NB4 (cell line): Measurements from ENCODE around the gene BAG5.

Source experiments
- POLR2A ChIP-seq: IDR thresholded peaks from 2 replicates; pipeline ENCODE4 v1.6.1; 2011; ENCODE audit warnings: mild to moderate bottlenecking; ENCODE audit not compliant: insufficient read length; ENCODE audit errors: extremely low read depth
- TF ChIP-seq, protein P1 (sequence below): IDR thresholded peaks from one replicate; pipeline ENCODE4 v1.5.1; 2012; ENCODE audit warnings: low read depth, low read length

DNA sequence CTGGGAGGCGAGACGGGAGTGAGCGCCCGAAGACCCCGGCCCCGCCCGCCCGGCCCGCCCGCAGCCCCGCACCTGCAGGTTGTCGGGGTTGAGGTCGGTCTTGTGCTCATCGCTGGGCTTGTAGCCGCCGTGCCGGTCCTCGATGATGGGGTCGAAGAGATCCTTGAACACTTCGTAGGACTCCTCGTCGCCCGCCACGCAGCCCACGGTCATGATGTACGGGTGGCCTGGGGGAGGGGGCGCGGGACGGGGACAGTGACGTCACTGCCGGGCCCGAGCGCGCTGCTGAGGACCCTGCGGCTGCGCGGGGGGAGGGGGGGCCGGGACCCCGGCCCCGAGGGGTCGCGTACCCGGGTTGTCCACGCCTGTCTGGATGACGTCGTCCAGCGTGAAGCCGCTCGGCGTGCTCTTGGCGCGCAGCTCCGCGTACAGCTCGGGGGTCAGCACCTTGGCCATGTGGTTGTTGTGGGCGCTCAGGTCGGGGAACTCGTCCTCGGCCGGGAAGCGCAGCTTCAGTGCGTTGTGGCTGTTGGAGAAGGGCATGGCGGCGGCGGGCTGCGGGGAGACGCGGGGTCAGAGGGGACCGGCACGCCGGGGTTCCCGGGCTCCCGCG, 40.4 kb downstream of the BAG5 start:
- TF ChIP-seq, protein P1, sequence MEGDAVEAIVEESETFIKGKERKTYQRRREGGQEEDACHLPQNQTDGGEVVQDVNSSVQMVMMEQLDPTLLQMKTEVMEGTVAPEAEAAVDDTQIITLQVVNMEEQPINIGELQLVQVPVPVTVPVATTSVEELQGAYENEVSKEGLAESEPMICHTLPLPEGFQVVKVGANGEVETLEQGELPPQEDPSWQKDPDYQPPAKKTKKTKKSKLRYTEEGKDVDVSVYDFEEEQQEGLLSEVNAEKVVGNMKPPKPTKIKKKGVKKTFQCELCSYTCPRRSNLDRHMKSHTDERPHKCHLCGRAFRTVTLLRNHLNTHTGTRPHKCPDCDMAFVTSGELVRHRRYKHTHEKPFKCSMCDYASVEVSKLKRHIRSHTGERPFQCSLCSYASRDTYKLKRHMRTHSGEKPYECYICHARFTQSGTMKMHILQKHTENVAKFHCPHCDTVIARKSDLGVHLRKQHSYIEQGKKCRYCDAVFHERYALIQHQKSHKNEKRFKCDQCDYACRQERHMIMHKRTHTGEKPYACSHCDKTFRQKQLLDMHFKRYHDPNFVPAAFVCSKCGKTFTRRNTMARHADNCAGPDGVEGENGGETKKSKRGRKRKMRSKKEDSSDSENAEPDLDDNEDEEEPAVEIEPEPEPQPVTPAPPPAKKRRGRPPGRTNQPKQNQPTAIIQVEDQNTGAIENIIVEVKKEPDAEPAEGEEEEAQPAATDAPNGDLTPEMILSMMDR: no peak
- no peak for TF ChIP-seq POLR2A
